Measurements from ENCODE around the gene HRG. TPM values are rescaled to one million over a fixed set of nuclear protein-coding genes. Genes with fewer than 3 reads are reported as not detected.

HRG gene
- total RNA-seq, 1 experiment from 2014 or later, result 1.3 TPM

- POLR2A ChIA-PET (ENCODE audit: unreplicated experiment), result interaction anchor here (0.5 to 1.6 kb wide), 10 partner anchors 20 to 347 kb away, joined by 3 to 9 read pairs (median 6); partner anchors contain the start of genes DNAJB11, EIF4A2 and KNG1
- Histone ChIP-seq H3K36me3 (ENCODE audit: low read depth) (no peaks in the 10 kb centered on the region), H3K4me3 (peak overlapping the region; percentile 12; the same call in 1 of the 2 replicates), H3K4me1 (replicated peaks; ENCODE audit: insufficient read depth) (peaks cover 16% of the 10 kb centered on the region), H3K27me3 (ENCODE audit: insufficient read depth, low read depth) (no peaks in the 10 kb centered on the region), H3F3A (ENCODE audit: insufficient read depth, low read depth) (peaks cover 10% of the 10 kb centered on the region; the same call in 1 of the 2 replicates), H3K9me3 (ENCODE audit: insufficient read depth, low read depth) (no peaks in the 10 kb centered on the region), H2AFZ (peak overlapping the region; percentile 31), H3K79me2 (ENCODE audit: low read depth) (no peaks in the 10 kb centered on the region), H3K9me2 (ENCODE audit: insufficient read depth) (no peaks in the 10 kb centered on the region), H3K27ac (no peak overlapping the region), H4K20me1 (ENCODE audit: insufficient read depth) (no peaks in the 10 kb centered on the region), H3K4me2 (peak overlapping the region; percentile 68)
- CTCF ChIA-PET, result interaction anchor here (0.5 to 2.9 kb wide), 27 partner anchors 20 to 579 kb away, joined by 3 to 16 read pairs (median 5); partner anchors contain the start of genes DNAJB11, EIF4A2 and TBCCD1
- TF ChIP-seq EZH2 (IDR thresholded peaks at IDR 0.05; ENCODE audit: low read depth) (no peak), CTCF (conservative IDR thresholded peaks at IDR 0.05) (peak; percentile 99)
- DNase-seq, result peak; percentile 99 to 100
- BruUV-seq (replicated peaks), result no TSS peak
- intact Hi-C loops (cut with micrococcal nuclease; ENCODE audit: unreplicated experiment), result loop anchor here (1.0 to 10.0 kb wide), 14 partner anchors 27 to 1098 kb away; partner anchors contain the start of genes DNAJB11, EIF4A2, RFC4 and ST6GAL1
Observed at GRCh38 chr3:186617036-186617946, 48.5 kb upstream of the HRG start.

GRCh38 chr3:186618318-186618938, 47.4 kb upstream of the HRG start:
- BruUV-seq (replicated peaks), result no TSS peak
- no peak overlapping the region for H2AFZ ChIP-seq
- H3K36me3 ChIP-seq (ENCODE audit: low read depth), result no peaks in the 10 kb centered on the region
- H3K9me2 ChIP-seq (ENCODE audit: insufficient read depth), result 0 out of 2 replicates have a peak, but pooled peaks cover under 1% of the 10 kb centered on the region
- peaks cover 10% of the 10 kb centered on the region; the same call in 1 of the 2 replicates for H3F3A ChIP-seq (ENCODE audit: insufficient read depth, low read depth)
- H3K79me2 ChIP-seq (ENCODE audit: low read depth), result no peaks in the 10 kb centered on the region
- no peaks in the 10 kb centered on the region for H3K27me3 ChIP-seq (ENCODE audit: insufficient read depth, low read depth)
- H3K4me3 ChIP-seq, result no peak overlapping the region
- no peaks in the 10 kb centered on the region for H3K9me3 ChIP-seq (ENCODE audit: insufficient read depth, low read depth)
- CTCF ChIA-PET, result interaction anchor here (0.5 to 1.8 kb wide), 4 partner anchors 48 to 677 kb away, joined by 3 to 6 read pairs (median 5); partner anchors contain the start of genes DNAJB11 and EIF4A2
- H3K4me1 ChIP-seq (replicated peaks; ENCODE audit: insufficient read depth), result peaks cover 16% of the 10 kb centered on the region
- no peak overlapping the region for H3K27ac ChIP-seq
- intact Hi-C loops (cut with micrococcal nuclease; ENCODE audit: unreplicated experiment), result loop anchor here (5.0 to 10.0 kb wide), 3 partner anchors 189 to 1096 kb away; partner anchors contain the start of genes RFC4 and ST6GAL1
- H3K4me2 ChIP-seq, result no peak overlapping the region
- TF ChIP-seq EZH2 (IDR thresholded peaks at IDR 0.05; ENCODE audit: low read depth) (no peak), CTCF (conservative IDR thresholded peaks at IDR 0.05) (no peak)
- POLR2A ChIA-PET (ENCODE audit: unreplicated experiment), result no interaction called here
- DNase-seq, result no peak
- no peaks in the 10 kb centered on the region for H4K20me1 ChIP-seq (ENCODE audit: insufficient read depth)

- Histone ChIP-seq H3K4me1 (replicated peaks; ENCODE audit: insufficient read depth) (peaks cover 16% of the 10 kb centered on the region), H3K79me2 (ENCODE audit: low read depth) (no peaks in the 10 kb centered on the region), H3K9me2 (ENCODE audit: insufficient read depth) (0 out of 2 replicates have a peak, but pooled peaks cover 2% of the 10 kb centered on the region), H3K4me2 (no peak overlapping the region), H2AFZ (no peak overlapping the region), H3K27ac (no peak overlapping the region), H3K4me3 (no peak overlapping the region), H3K36me3 (ENCODE audit: low read depth) (no peaks in the 10 kb centered on the region), H3K27me3 (ENCODE audit: insufficient read depth, low read depth) (no peaks in the 10 kb centered on the region), H4K20me1 (ENCODE audit: insufficient read depth) (no peaks in the 10 kb centered on the region), H3F3A (ENCODE audit: insufficient read depth, low read depth) (peaks cover 10% of the 10 kb centered on the region; the same call in 1 of the 2 replicates), H3K9me3 (ENCODE audit: insufficient read depth, low read depth) (no peaks in the 10 kb centered on the region)
- intact Hi-C loops (cut with micrococcal nuclease; ENCODE audit: unreplicated experiment), result loop anchor here (5.0 to 10.0 kb wide), 3 partner anchors 188 to 1095 kb away; partner anchors contain the start of genes RFC4 and ST6GAL1
- no peak for TF ChIP-seq EZH2 (IDR thresholded peaks at IDR 0.05; ENCODE audit: low read depth)
- TF ChIP-seq CTCF (conservative IDR thresholded peaks at IDR 0.05), result no peak
- ChIA-PET POLR2A (ENCODE audit: unreplicated experiment) (interaction anchor here (0.5 to 0.6 kb wide), 2 partner anchors 207 to 524 kb away, joined by 3 to 5 read pairs; no protein-coding TSS in a partner anchor), CTCF (interaction anchor here (0.6 kb wide), 1 partner anchor 203 kb away, joined by 3 read pairs; no protein-coding TSS in a partner anchor)
- no peak for DNase-seq
- BruUV-seq (replicated peaks), result no TSS peak
Observed at GRCh38 chr3:186619787-186620212, 46.0 kb upstream of the HRG start.

All from PC-9 (cell line).